GM12878 (cell line): ENCODE data around the gene C5orf34. TPM values are rescaled to one million over a fixed set of nuclear protein-coding genes. Genes with fewer than 3 reads are reported as not detected.

Source experiments
- ATAC-seq: fragments of 200-7000 bp; cut with Tn5 transposase; 3 replicates; pipeline ENCODE4 v1.9.1; 2020; ENCODE audit warnings: mild to moderate bottlenecking, moderate library complexity
- BruUV-seq: library from RNA; stranded (reverse); fragments of 400-500 nt; replicated peaks from 2 replicates; lab custom pipeline; 2021; lab: Mats Ljungman, UMichigan
- CTCF ChIA-PET: fragments of 300-600 bp; sonication (Branson Sonifier 250); formaldehyde crosslinking; extraction: SDS; loops from one replicate; lab custom pipeline; 2021; ENCODE audit warnings: inconsistent platforms; lab: Yijun Ruan, JAX
- POLR2A ChIA-PET: fragments of 350-600 bp; formaldehyde crosslinking; extraction: SDS; loops from one replicate; lab custom pipeline; 2021; ENCODE audit warnings: inconsistent platforms; lab: Charles Lee
- RAD21 ChIA-PET: fragments of 300-600 bp; sonication (Branson Sonifier 250); formaldehyde crosslinking; loops from one replicate; lab custom pipeline; 2023; ENCODE audit warnings: antibody characterized with exemption; ENCODE audit not compliant: unreplicated experiment; lab: Charles Lee
- SMC1A ChIA-PET: fragments of 300-600 bp; sonication (Branson Sonifier 250); formaldehyde crosslinking; loops from one replicate; lab custom pipeline; 2023; ENCODE audit not compliant: unreplicated experiment, uncharacterized antibody; lab: Charles Lee
- DNase-seq: peaks from one replicate; pipeline ENCODE4 v3.0.0-alpha.2; 2011; ENCODE audit warnings: low read depth, low spot score
- FAIRE-seq: peaks from 3 replicates; lab custom pipeline; 2011; peaks lifted over from hg19 to GRCh38; lab: Jason Lieb, UNC
- H2AFZ ChIP-seq: 2 replicates; pipeline ENCODE4 v1.6.0; 2011; ENCODE audit warnings: low read depth, low read length, control low read depth; ENCODE audit not compliant: control insufficient read depth
- H3K27ac ChIP-seq: 2 replicates; pipeline ENCODE4 v1.5.1; 2011; ENCODE audit warnings: control low read depth; ENCODE audit not compliant: control insufficient read depth, insufficient read depth
- H3K27me3 ChIP-seq, 2 experiments: replicated peaks in 1 of 2; 2 replicates each; pipeline versions ENCODE4 v1.6.0 to v1.6.1; 2011; ENCODE audit warnings: low read length in 1 of 2; ENCODE audit not compliant: control insufficient read depth in 2 of 2, insufficient read depth in 2 of 2
- H3K36me3 ChIP-seq, 2 experiments: 2 replicates each; pipeline ENCODE4 v1.5.1; 2011; ENCODE audit warnings: low read length in 1 of 2; ENCODE audit not compliant: control insufficient read depth in 2 of 2, insufficient read depth in 2 of 2
- H3K4me1 ChIP-seq: 2 replicates; pipeline ENCODE4 v1.6.1; 2011; ENCODE audit warnings: mild to moderate bottlenecking, low read length, moderate library complexity, mixed read lengths; ENCODE audit not compliant: control insufficient read depth, insufficient read depth
- H3K4me2 ChIP-seq: 2 replicates; pipeline ENCODE4 v1.6.0; 2011; ENCODE audit warnings: control low read depth; ENCODE audit not compliant: control insufficient read depth, insufficient read depth
- H3K4me3 ChIP-seq: fragments of 200-600 bp; sonication (generic); 2 replicates; pipeline ENCODE4 v1.5.1; 2016
- H3K79me2 ChIP-seq: 2 replicates; pipeline ENCODE4 v1.6.0; 2011; ENCODE audit warnings: low read length; ENCODE audit not compliant: control insufficient read depth, insufficient read depth
- H3K9ac ChIP-seq: 2 replicates; pipeline ENCODE4 v1.8.0; 2011; ENCODE audit warnings: low read length, control low read depth, mixed read lengths; ENCODE audit not compliant: control insufficient read depth, insufficient read depth
- H3K9me3 ChIP-seq: replicated peaks from 3 replicates; pipeline ENCODE4 v1.5.1; 2011; ENCODE audit warnings: mild to moderate bottlenecking, low read length; ENCODE audit not compliant: control insufficient read depth, insufficient read depth
- H4K20me1 ChIP-seq: 2 replicates; pipeline ENCODE4 v1.6.0; 2011; ENCODE audit not compliant: control insufficient read depth, insufficient read depth
- BHLHE40 ChIP-seq, 2 experiments: fragments of 450-650 bp in 1 of 2; IDR thresholded peaks; 2 replicates each; pipeline ENCODE4 v1.6.1; 2011 to 2017; ENCODE audit warnings: low read depth in 2 of 2, borderline replicate concordance in 1 of 2, improper control_type of control experiment in 1 of 2, low read length in 1 of 2, mild to moderate bottlenecking in 1 of 2
- CTCF ChIP-seq, 3 experiments: IDR thresholded peaks in 2 of 3; conservative IDR thresholded peaks in 1 of 3; 2 replicates each; pipeline ENCODE4 v1.5.1; 2011; ENCODE audit warnings: low read depth in 3 of 3, low read length in 3 of 3, mild to moderate bottlenecking in 3 of 3, control low read depth in 2 of 3, moderate library complexity in 2 of 3, inconsistent platforms in 1 of 3, mixed read lengths in 1 of 3; ENCODE audit not compliant: control insufficient read depth in 2 of 3, insufficient read depth in 1 of 3; ENCODE audit errors: extremely low read depth in 1 of 3
- HCFC1 ChIP-seq: fragments of 150-350 bp; IDR thresholded peaks from 2 replicates; pipeline ENCODE4 v1.6.1; 2014; ENCODE audit warnings: low read length
- IKZF1 ChIP-seq: fragments of 450-650 bp; conservative IDR thresholded peaks from 2 replicates; pipeline ENCODE4 v1.6.1; 2017; ENCODE audit warnings: antibody characterized with exemption, mild to moderate bottlenecking
- MEF2A ChIP-seq: IDR thresholded peaks from 2 replicates; pipeline ENCODE4 v1.6.1; 2011; ENCODE audit warnings: low read depth, mild to moderate bottlenecking, low read length, moderate library complexity; ENCODE audit not compliant: insufficient read depth
- MTA3 ChIP-seq: IDR thresholded peaks from 2 replicates; pipeline ENCODE4 v1.6.1; 2012; ENCODE audit warnings: low read length, inconsistent platforms, borderline replicate concordance
- PAX5 ChIP-seq: IDR thresholded peaks from 2 replicates; pipeline ENCODE4 v1.6.1; 2011; ENCODE audit warnings: low read depth, low read length, borderline replicate concordance
- RB1 ChIP-seq: fragments of 450-650 bp; formaldehyde crosslinking; IDR thresholded peaks from 2 replicates; pipeline ENCODE4 v1.6.1; 2017; ENCODE audit warnings: mild to moderate bottlenecking, borderline replicate concordance
- SPI1 ChIP-seq: IDR thresholded peaks from 2 replicates; pipeline ENCODE4 v1.6.1; 2011; ENCODE audit warnings: low read depth, mild to moderate bottlenecking, low read length, moderate library complexity, borderline replicate concordance; ENCODE audit not compliant: insufficient read depth
- STAT1 ChIP-seq: fragments of 450-650 bp; conservative IDR thresholded peaks from 2 replicates; pipeline ENCODE4 v1.6.1; 2014; ENCODE audit warnings: antibody characterized with exemption, mild to moderate bottlenecking
- STAT3 ChIP-seq: IDR thresholded peaks from 2 replicates; pipeline ENCODE4 v1.6.1; 2011; ENCODE audit warnings: low read depth, low read length, improper control_type of control experiment
- TAF1 ChIP-seq: IDR thresholded peaks from 2 replicates; pipeline ENCODE4 v1.6.1; 2011; ENCODE audit warnings: mild to moderate bottlenecking, low read depth, low read length, borderline replicate concordance
- TCF3 ChIP-seq: IDR thresholded peaks from 2 replicates; pipeline ENCODE4 v1.6.1; 2012; ENCODE audit warnings: low read depth, mild to moderate bottlenecking, low read length, borderline replicate concordance; ENCODE audit not compliant: insufficient read depth
- ZNF384 ChIP-seq: IDR thresholded peaks from 2 replicates; pipeline ENCODE4 v1.6.1; 2012; ENCODE audit warnings: low read depth, mild to moderate bottlenecking, low read length, improper control_type of control experiment, borderline replicate concordance
- WGBS: methylation state at CpG from one replicate; pipeline ENCODE4 v1.1.6; 2016; ENCODE audit warnings: low lambda C conversion rate; ENCODE audit not compliant: insufficient replicate concordance, insufficient coverage; ENCODE audit errors: missing lambda C conversion rate; 5-methylcytosine and 5-hydroxymethylcytosine counted together
- in situ Hi-C: fragments of 300-500 bp; cut with MboI; formaldehyde crosslinking; loops from 9 replicates; pipeline ENCODE4 v1.14.3; 2018; ENCODE audit warnings: mixed read lengths
- intact Hi-C: fragments of 100-400 bp; cut with micrococcal nuclease; formaldehyde crosslinking; loops from one replicate; pipeline ENCODE4 v1.14.2; 2022; ENCODE audit not compliant: unreplicated experiment
- polyA plus RNA-seq, 11 experiments: library from polyadenylated mRNA; depleted of rRNA in 4 of 11; unstranded in 6 of 11; stranded (reverse) in 5 of 11; fragments of >200 nt; fragmentation: Nextera tagmentation in 4 of 11; fragmentation: Illumina TruSeq in 1 of 11; extraction: Ambion mirVana in 4 of 11; extraction: Trizol in 1 of 11; gene quantifications; 1 replicate in 1 of 11; 2 replicates in 10 of 11; pipeline versions ENCODE4 v1.2.1 to v1.2.3, GENCODE V29; 2011 to 2016; ENCODE audit warnings: inconsistent platforms in 2 of 11, missing spikeins in 2 of 11, low read depth in 1 of 11
- total RNA-seq, 4 experiments: library from RNA; depleted of rRNA in 3 of 4; stranded (reverse); fragments of >200 nt in 3 of 4; fragmentation: Illumina TruSeq in 1 of 4; extraction: Trizol in 1 of 4; gene quantifications; 2 replicates each; pipeline versions ENCODE4 v1.2.1 to v1.2.3, GENCODE V29; 2013 to 2021
- TF ChIP-seq, protein P1 (sequence below): IDR thresholded peaks from 2 replicates; pipeline ENCODE4 v1.6.1; 2011; ENCODE audit warnings: low read depth, mild to moderate bottlenecking, low read length, moderate library complexity, borderline replicate concordance; ENCODE audit errors: extremely low read depth

C5orf34 gene
- total and polyA plus RNA-seq, 10 of the 15 experiments (the other 5 are each of a cell fraction or from before 2014, with no cell fraction given): 6.1 to 15.1 (median 10.0) TPM

DNA sequence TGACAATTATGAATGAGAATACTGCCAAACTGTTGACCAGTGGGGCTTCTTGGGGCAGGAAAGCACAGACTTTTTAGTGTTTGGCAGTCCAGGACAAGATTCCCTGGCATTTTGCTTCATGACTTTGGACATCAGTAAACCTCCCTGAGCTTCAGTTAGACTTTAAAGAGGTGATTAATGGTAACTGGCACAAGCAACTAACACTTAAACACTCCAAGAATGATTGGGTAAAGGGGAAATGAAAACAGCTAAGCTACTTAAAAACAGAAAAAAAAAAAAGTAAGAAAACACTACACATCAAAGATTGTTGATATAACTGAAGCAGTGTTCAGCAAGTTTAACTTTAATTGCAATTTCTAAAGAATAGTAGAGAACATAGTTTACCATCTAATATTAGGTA lies 28.5 kb upstream of the C5orf34 start:
- H3K9ac ChIP-seq: no peak overlapping the region
- no peak overlapping the region for H3K4me2 ChIP-seq
- BruUV-seq: no TSS peak
- no peaks in the 10 kb centered on the region for H4K20me1 ChIP-seq
- in situ Hi-C loops: no loop called here
- CTCF ChIA-PET: interaction anchor here (0.8 to 3.6 kb wide), 5 partner anchors 11 to 140 kb away, joined by 3 to 21 read pairs (median 5); no protein-coding TSS in a partner anchor
- H3K79me2 ChIP-seq: no peaks in the 10 kb centered on the region; the same call in 1 of the 2 replicates
- H3K9me3 ChIP-seq: no peaks in the 10 kb centered on the region
- DNase-seq (no peak), FAIRE-seq (no peak), ATAC-seq (peak; percentile 14; the same call in 1 of the 3 replicates)
- SMC1A ChIA-PET: interaction anchor here (1.0 to 4.5 kb wide), 3 partner anchors 11 to 61 kb away, joined by 3 to 27 read pairs (median 4); no protein-coding TSS in a partner anchor
- H3K36me3 ChIP-seq: peaks cover 5 to 21% of the 10 kb centered on the region in 2 experiments
- H3K27ac ChIP-seq: no peak overlapping the region
- intact Hi-C loops: no loop called here
- H3K4me3 ChIP-seq: no peak overlapping the region
- no peaks in the 10 kb centered on the region for H3K27me3 ChIP-seq
- H2AFZ ChIP-seq: no peak overlapping the region
- POLR2A ChIA-PET: interaction anchor here (0.5 to 3.3 kb wide), 5 partner anchors 11 to 51 kb away, joined by 3 to 19 read pairs (median 3); no protein-coding TSS in a partner anchor
- peak; percentile 31; the same call in 1 of the 2 replicates for TF ChIP-seq ZNF384
- no peak for TF ChIP-seq TAF1
- no peak for TF ChIP-seq PAX5
- RAD21 ChIA-PET: interaction anchor here (2.6 kb wide), 1 partner anchor 12 kb away, joined by 10 read pairs; no protein-coding TSS in a partner anchor
- no peaks in the 10 kb centered on the region for H3K4me1 ChIP-seq

DNA sequence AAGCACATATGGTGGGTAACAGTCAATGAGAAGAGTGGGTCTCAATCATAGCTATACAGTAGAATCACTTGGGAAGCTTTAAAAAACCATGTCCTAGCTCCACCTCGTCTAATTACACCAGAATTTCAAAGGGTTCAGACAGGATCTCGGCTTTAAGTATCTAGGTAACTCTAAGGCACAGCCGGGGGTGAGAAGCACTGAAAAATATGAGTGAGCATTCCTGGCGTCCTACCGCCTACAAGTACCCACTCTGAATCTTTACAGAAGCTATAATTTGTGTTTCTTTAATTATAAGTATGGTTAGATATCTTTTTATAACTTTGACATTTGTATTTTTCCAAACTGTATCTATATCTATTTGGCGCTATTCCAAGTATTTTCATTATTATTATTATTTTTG lies 25.8 kb upstream of the C5orf34 start:
- peaks cover 3 to 18% of the 10 kb centered on the region in 2 experiments; a peak in 2 of 4 replicates for H3K36me3 ChIP-seq
- BruUV-seq: no TSS peak
- H2AFZ ChIP-seq: no peak overlapping the region
- no peaks in the 10 kb centered on the region for H3K9me3 ChIP-seq
- H3K4me2 ChIP-seq: no peak overlapping the region
- peak; percentile 31 for FAIRE-seq
- no peak overlapping the region for H3K27ac ChIP-seq
- ChIA-PET CTCF (interaction anchor here (1.7 to 2.0 kb wide), 3 partner anchors 14 to 68 kb away, joined by 4 to 6 read pairs (median 4); no protein-coding TSS in a partner anchor), POLR2A (interaction anchor here (0.7 to 1.0 kb wide), 2 partner anchors 18 to 62 kb away, joined by 3 read pairs; partner anchors contain the start of gene NNT), RAD21 (interaction anchor here (2.3 kb wide), 1 partner anchor 14 kb away, joined by 8 read pairs; no protein-coding TSS in a partner anchor), SMC1A (interaction anchor here (0.9 to 2.9 kb wide), 4 partner anchors 12 to 60 kb away, joined by 4 to 7 read pairs (median 5); partner anchors contain the start of gene TMEM267)
- WGBS: 95% methylated on average over 6 of the region's 6 CpGs
- in situ Hi-C loops (no loop called here), intact Hi-C loops (no loop called here)
- no peak for ATAC-seq
- no peak overlapping the region for H3K4me3 ChIP-seq
- no peaks in the 10 kb centered on the region for H4K20me1 ChIP-seq
- DNase-seq: no peak
- H3K27me3 ChIP-seq: no peaks in the 10 kb centered on the region
- H3K9ac ChIP-seq: no peak overlapping the region
- H3K79me2 ChIP-seq: no peaks in the 10 kb centered on the region
- H3K4me1 ChIP-seq: no peaks in the 10 kb centered on the region
- no peak for TF ChIP-seq HCFC1
- no peak for TF ChIP-seq STAT3
- TF ChIP-seq, protein P1, sequence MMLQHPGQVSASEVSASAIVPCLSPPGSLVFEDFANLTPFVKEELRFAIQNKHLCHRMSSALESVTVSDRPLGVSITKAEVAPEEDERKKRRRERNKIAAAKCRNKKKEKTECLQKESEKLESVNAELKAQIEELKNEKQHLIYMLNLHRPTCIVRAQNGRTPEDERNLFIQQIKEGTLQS: no peak
- no peak for TF ChIP-seq STAT1
- no peak for TF ChIP-seq TCF3
- TF ChIP-seq RB1: no peak
- TF ChIP-seq MEF2A: no peak
- no peak for TF ChIP-seq SPI1
- no peak for TF ChIP-seq IKZF1
- no peak for TF ChIP-seq CTCF (IDR thresholded peaks at IDR 0.05 in 2 of 3, conservative IDR thresholded peaks at IDR 0.05 in 1 of 3; ENCODE audit: control insufficient read depth in 2 of 3, extremely low read depth in 1 of 3, insufficient read depth in 1 of 3, low read depth in 3 of 3, low read length in 3 of 3)
- no peak for TF ChIP-seq MTA3
- no peak for TF ChIP-seq BHLHE40 (IDR thresholded peaks at IDR 0.05; ENCODE audit: borderline replicate concordance in 1 of 2, low read depth in 2 of 2, low read length in 1 of 2)
